Heart right ventricle (tissue), 16 donors: ENCODE data around the gene DIP2A. TPM values are rescaled to one million over a fixed set of nuclear protein-coding genes. Genes with fewer than 3 reads are reported as not detected.
A peak's percentile ranks its signal among the peaks of the same experiment; 100 is the strongest.
"Not testable (repeated sequence)": the region's sequence is repeated elsewhere in the genome, so short reads cannot be mapped to it uniquely, and the experiment has no call there.

Source experiments
- ATAC-seq, 8 donors: fragments of 200-7000 bp; cut with Tn5 transposase; one replicate each; pipeline ENCODE4 v1.9.1; 2020; ENCODE audit warnings: mild to moderate bottlenecking in 8 of 8, moderate library complexity in 8 of 8, moderate number of reproducible peaks in 1 of 8
- DNase-seq, 2 donors: peaks; one replicate each; pipeline ENCODE4 v3.0.0-alpha.2; 2020
- H3K27ac ChIP-seq, 10 donors: fragments of 200-600 bp; sonication (generic) in 2 of 10; one replicate each; pipeline versions ENCODE4 v1.5.0 to v1.8.0; 2020 to 2022; ENCODE audit warnings: mild to moderate bottlenecking in 3 of 10
- H3K27me3 ChIP-seq, 7 donors: fragments of 200-600 bp; one replicate each; pipeline ENCODE4 v1.8.0; 2021 to 2022; ENCODE audit warnings: mild to moderate bottlenecking in 2 of 7
- H3K36me3 ChIP-seq, 9 donors: fragments of 200-600 bp; sonication (generic) in 1 of 9; one replicate each; pipeline versions ENCODE4 v1.5.0 to v1.8.0; 2020 to 2022; ENCODE audit warnings: mild to moderate bottlenecking in 2 of 9
- H3K4me1 ChIP-seq, 9 donors: fragments of 200-600 bp; sonication (generic) in 1 of 9; one replicate each; pipeline versions ENCODE4 v1.5.0 to v1.8.0; 2020 to 2022; ENCODE audit warnings: mild to moderate bottlenecking in 4 of 9
- H3K4me3 ChIP-seq, 10 donors: fragments of 200-600 bp; sonication (generic) in 2 of 10; one replicate each; pipeline versions ENCODE4 v1.5.0 to v1.8.0; 2020 to 2022; ENCODE audit warnings: mild to moderate bottlenecking in 7 of 10, moderate library complexity in 2 of 10
- H3K9me3 ChIP-seq, 11 donors: fragments of 200-600 bp in 10 of 11; sonication (generic) in 2 of 11; one replicate each; pipeline versions ENCODE4 v1.5.0 to v1.8.0; 2013 to 2022; ENCODE audit warnings: mild to moderate bottlenecking in 2 of 11, control low read depth in 1 of 11, moderate library complexity in 1 of 11
- CTCF ChIP-seq, 9 donors: fragments of 200-600 bp; sonication (generic) in 2 of 9; IDR thresholded peaks; one replicate each; pipeline versions ENCODE4 v1.5.0 to v1.8.0; 2021 to 2022; ENCODE audit warnings: antibody characterized with exemption in 9 of 9, mild to moderate bottlenecking in 5 of 9, moderate library complexity in 1 of 9
- WGBS, 2 donors: extraction: QIAGEN DNeasy Blood & Tissue Kit; methylation state at CpG; one replicate each; pipeline ENCODE4 v1.1.7; 2013; ENCODE audit warnings: inconsistent platforms in 1 of 2; 5-methylcytosine and 5-hydroxymethylcytosine counted together
- intact Hi-C, 10 donors: fragments of 100-400 bp; cut with DNase I; formaldehyde crosslinking; loops; one replicate each; pipeline versions ENCODE4 v1.11.1 to v1.14.2; 2022
- polyA plus RNA-seq, 2 donors: library from polyadenylated mRNA; stranded (reverse); fragments of 200-250 nt; gene quantifications; one replicate each; pipeline ENCODE4 v1.2.3, GENCODE V29; 2013
- total RNA-seq, 10 donors: library from RNA; stranded (reverse); fragmentation: NEBNext Ultra II Directional in 3 of 10; extraction: Animal tissue kit (Norgen Biotek cat#: 25700) in 3 of 10; gene quantifications; one replicate each; pipeline versions ENCODE4 v1.2.1 to v1.2.4, GENCODE V29; 2021 to 2023
- donor health status: Arrhythmogenic right ventricular cardiomyopathy.
- donor health status: ischemic (EF 13 %, LVEDD 7.1; RV severe dilation, severe dysfunction).
- donor health status: healthy with polysubstance abuse.
- donor health status: DM: no; HTN: yes; CAD: no.
- donor health status: DM: no; HTN: no; CAD: no.
- donor health status: ischemic (EF 25% LVEDD 6.9; RV normal size, moderate dysfunction).
- donor health status: ischemic (EF 25% LVEDD 5.7; RV mildly dilated, moderate dysfunction).
- donor health status: healthy.
- donor health status: DM: yes; HTN: yes; CAD: no.
- donor health status: Ischemic cardiomyopathy.
- donor health status: ischemic (EF 35%, LVEDD 5.7; RV mildly dilated, moderate dysfunction).
- donor health status: nonischemic (EF 11% LVEDD 7.7; RV severe dilation, severe dysfunction).
- donor health status: DM: yes; HTN: yes; CAD: no.
- donor health status: PGD.
- donor health status: ischemic (EF 29% LVEDD 5.4; RV normal size, mild dysfunction).
- donor health status: nonischemic (EF 23%, LVEDD 6.1; RV moderate dilation, normal function).

The DIP2A gene
- total and polyA plus RNA-seq, 12 donors = 9.4 to 45.2 (median 22.9) TPM

GRCh38 chr21:46461909-46462308, 3.2 kb downstream of the DIP2A start:
- TF ChIP-seq CTCF (IDR thresholded peaks at IDR 0.05) = no peak
- H3K4me3 ChIP-seq = no peak overlapping the region
- H3K27ac ChIP-seq = peak overlapping the region in 5 of 10 donors; percentile 4 to 36 (median 14)
- H3K27me3 ChIP-seq = no peaks in the 10 kb centered on the region
- intact Hi-C loops = loop anchor here in 1 of 10 donors (5.0 kb wide), 1 partner anchor 60 kb away; no protein-coding TSS in a partner anchor
- ATAC-seq (no peak), DNase-seq (no peak)
- H3K36me3 ChIP-seq = peaks cover 0 to 31% (median 0%) of the 10 kb centered on the region in 9 donors
- H3K4me1 ChIP-seq = peaks cover 3 to 57% (median 43%) of the 10 kb centered on the region in 9 donors
- no peaks in the 10 kb centered on the region for H3K9me3 ChIP-seq
- 47 to 48% methylated on average over 5 of the region's 5 CpGs for WGBS, 2 donors

- H3K4me1 ChIP-seq = peaks cover 0 to 38% (median 26%) of the 10 kb centered on the region in 9 donors
- ATAC-seq, H3K27me3 ChIP-seq, H3K27ac ChIP-seq, intact Hi-C loops, H3K4me3 ChIP-seq, H3K9me3 ChIP-seq, DNase-seq: not testable (repeated sequence)
- WGBS, 2 donors = 93 to 94% methylated on average over 6 of the region's 6 CpGs
- H3K36me3 ChIP-seq = peaks cover 0 to 47% (median 0%) of the 10 kb centered on the region in 9 donors
These were observed 6.5 kb downstream of the DIP2A start for GRCh38 chr21:46465153-46465552.

- ATAC-seq (no peak), DNase-seq (no peak)
- no peak overlapping the region for H3K4me3 ChIP-seq
- H3K4me1 ChIP-seq = peaks cover 0 to 33% (median 22%) of the 10 kb centered on the region in 9 donors
- no peaks in the 10 kb centered on the region for H3K27me3 ChIP-seq
- peak overlapping the region in 1 of 10 donors; percentile 24 for H3K27ac ChIP-seq
- no peak for TF ChIP-seq CTCF (IDR thresholded peaks at IDR 0.05)
- 72 to 75% methylated on average over 3 of the region's 3 CpGs for WGBS, 2 donors
- intact Hi-C loops = no loop called here
- no peaks in the 10 kb centered on the region for H3K9me3 ChIP-seq
- H3K36me3 ChIP-seq = peaks cover 0 to 47% (median 0%) of the 10 kb centered on the region in 9 donors
These were observed 7.0 kb downstream of the DIP2A start for GRCh38 chr21:46465651-46466050.

- no peak overlapping the region for H3K27ac ChIP-seq
- no peaks in the 10 kb centered on the region for H3K9me3 ChIP-seq
- no peaks in the 10 kb centered on the region for H3K27me3 ChIP-seq
- H3K36me3 ChIP-seq = peaks cover 0 to 39% (median 0%) of the 10 kb centered on the region in 9 donors
- DNase-seq = no peak
- peaks cover 0 to 39% (median 23%) of the 10 kb centered on the region in 9 donors for H3K4me1 ChIP-seq
- ATAC-seq = no peak
- TF ChIP-seq CTCF (IDR thresholded peaks at IDR 0.05) = no peak
- H3K4me3 ChIP-seq = no peak overlapping the region
- intact Hi-C loops = no loop called here
- 81 to 91% methylated on average over 6 of the region's 6 CpGs for WGBS, 2 donors
These were observed 9.6 kb downstream of the DIP2A start for GRCh38 chr21:46468108-46468774.

- 74 to 84% methylated on average over 3 of the region's 3 CpGs for WGBS, 2 donors
- Histone ChIP-seq H3K36me3 (peaks cover 0 to 31% (median 0%) of the 10 kb centered on the region in 9 donors), H3K27ac (no peak overlapping the region), H3K4me3 (no peak overlapping the region), H3K27me3 (no peaks in the 10 kb centered on the region), H3K4me1 (peaks cover 0 to 44% (median 23%) of the 10 kb centered on the region in 9 donors), H3K9me3 (no peaks in the 10 kb centered on the region)
- DNase-seq (no peak), ATAC-seq (peak in 1 of 8 donors; percentile 29)
- TF ChIP-seq CTCF (IDR thresholded peaks at IDR 0.05) = no peak
- intact Hi-C loops = no loop called here
These were observed 10.6 kb downstream of the DIP2A start for GRCh38 chr21:46469275-46469674.
